Activated T-cell treated with anti-CD3 and anti-CD28 coated beads, Interleukin-2, amount 50 U/mL, for 1 hour (primary cell): ENCODE results near the gene TENT4A.
"Not testable (repeated sequence)": the region's sequence is repeated elsewhere in the genome, so short reads cannot be mapped to it uniquely, and the experiment has no call there.

Experiments used
- DNase-seq: peaks from one replicate; pipeline ENCODE4 v3.0.0-alpha.2; 2020

Gene TENT4A

GRCh38 chr5:6713274-6714225 lies at the start of gene TENT4A:
TSS of gene TENT4A (plus strand) at chr5:6713432. CDS start at chr5:6713984, 552 bp downstream.
- no peak for DNase-seq

GRCh38 chr5:6666762-6667161 lies 46.5 kb upstream of the TENT4A start:
- DNase-seq: no peak

GRCh38 chr5:6667648-6668047 lies 45.6 kb upstream of the TENT4A start:
- DNase-seq: no peak

- not testable (repeated sequence) for DNase-seq
Observed at GRCh38 chr5:6668717-6669116, 44.5 kb upstream of the TENT4A start.

- no peak for DNase-seq
Observed at GRCh38 chr5:6673031-6673430, 40.2 kb upstream of the TENT4A start.

GRCh38 chr5:6673963-6674362 lies 39.3 kb upstream of the TENT4A start:
- DNase-seq: no peak

- no peak for DNase-seq
Observed at GRCh38 chr5:6674421-6674820, 38.8 kb upstream of the TENT4A start.

GRCh38 chr5:6674886-6675285 lies 38.3 kb upstream of the TENT4A start:
- no peak for DNase-seq

- DNase-seq: no peak
Observed at GRCh38 chr5:6675784-6676491, 37.3 kb upstream of the TENT4A start.

GRCh38 chr5:6676702-6677101 lies 36.5 kb upstream of the TENT4A start:
- no peak for DNase-seq

- DNase-seq: no peak
Observed at GRCh38 chr5:6678385-6678784, 34.8 kb upstream of the TENT4A start.

- DNase-seq: no peak
Observed at GRCh38 chr5:6680922-6681321, 32.3 kb upstream of the TENT4A start.

GRCh38 chr5:6681682-6682081 lies 31.6 kb upstream of the TENT4A start:
- no peak for DNase-seq

- no peak for DNase-seq
Observed at GRCh38 chr5:6682239-6682638, 31.0 kb upstream of the TENT4A start.

GRCh38 chr5:6683241-6683640 lies 30.0 kb upstream of the TENT4A start:
- no peak for DNase-seq

- DNase-seq: no peak
Observed at GRCh38 chr5:6684075-6684474, 29.2 kb upstream of the TENT4A start.

GRCh38 chr5:6686501-6686900 lies 26.7 kb upstream of the TENT4A start:
- DNase-seq: no peak

- DNase-seq: no peak
Observed at GRCh38 chr5:6686915-6687409, 26.3 kb upstream of the TENT4A start.

GRCh38 chr5:6687505-6687904 lies 25.7 kb upstream of the TENT4A start:
- DNase-seq: no peak

GRCh38 chr5:6692906-6693305 lies 20.3 kb upstream of the TENT4A start:
- no peak for DNase-seq

- DNase-seq: no peak
Observed at GRCh38 chr5:6698696-6699095, 14.5 kb upstream of the TENT4A start.

- no peak for DNase-seq
Observed at GRCh38 chr5:6699357-6699756, 13.9 kb upstream of the TENT4A start.

- no peak for DNase-seq
Observed at GRCh38 chr5:6700074-6700684, 13.1 kb upstream of the TENT4A start.
